NCI-H69 (cell line): ENCODE results near the gene SAPCD1.

Experiments
- DNase-seq: peaks from one replicate; lab custom pipeline; 2025; lab: John Stamatoyannopoulos, UW

Gene SAPCD1

GRCh38 chr6:31762356-31762755, at the start of gene SAPCD1:
TSS of gene SAPCD1 (plus strand) at chr6:31762656. CDS start at chr6:31763055, 399 bp downstream.
- no peak for DNase-seq

DNA sequence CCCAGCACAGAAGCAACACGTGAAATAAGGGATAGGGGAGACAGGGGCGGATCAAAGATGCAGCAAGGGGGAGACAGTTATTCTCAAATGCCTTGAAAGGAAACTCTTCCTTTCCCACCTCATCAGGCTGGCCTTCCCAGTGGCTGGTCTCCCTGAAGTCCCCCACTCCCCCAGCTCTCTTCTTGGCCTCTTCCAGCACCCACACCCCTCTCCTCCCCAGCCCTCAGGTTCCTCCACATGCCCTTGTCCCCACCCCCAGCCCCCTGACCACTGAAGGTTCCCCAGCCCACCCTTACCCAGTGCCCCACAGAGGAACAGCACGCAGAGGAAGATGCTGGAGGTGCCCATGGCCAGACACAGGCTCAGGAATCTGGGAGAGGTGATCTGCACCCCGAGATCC, 49.0 kb upstream of the SAPCD1 start:
- peak; percentile 41 for DNase-seq

DNA sequence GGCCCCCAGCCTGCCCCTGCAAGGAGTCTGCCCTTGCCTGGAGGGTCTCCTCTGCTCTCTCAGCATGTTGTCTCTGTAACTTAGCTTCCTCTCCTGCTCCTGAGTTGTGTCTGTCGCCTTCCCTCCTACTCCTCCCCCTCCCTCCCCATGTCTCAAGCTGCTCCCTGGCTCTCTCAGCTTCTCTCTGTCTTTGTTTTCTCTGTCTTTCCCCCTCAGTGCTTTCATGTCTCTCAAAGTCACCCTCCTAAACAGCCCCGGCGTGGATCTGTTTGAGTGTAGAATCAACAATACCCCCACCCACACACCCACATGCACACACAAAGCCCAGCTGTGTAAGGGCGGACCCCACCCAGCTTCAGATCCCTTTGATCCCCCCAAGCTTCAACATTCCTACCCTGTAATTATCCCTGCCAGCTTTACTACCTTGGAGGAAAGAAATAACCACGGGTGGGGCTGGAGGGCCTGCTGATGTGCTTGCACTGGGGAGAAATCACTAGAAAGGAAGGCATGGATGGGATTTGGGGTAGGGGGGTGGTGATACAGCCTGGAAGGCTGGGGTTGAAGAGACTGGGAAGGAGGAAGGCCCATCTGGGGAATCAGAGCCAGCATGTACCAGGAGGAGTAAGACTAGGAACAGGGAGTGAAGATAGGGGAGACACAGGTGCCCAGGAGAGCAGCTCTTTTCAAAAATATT, 48.3 kb upstream of the SAPCD1 start:
- DNase-seq, result peak; percentile 99

DNA sequence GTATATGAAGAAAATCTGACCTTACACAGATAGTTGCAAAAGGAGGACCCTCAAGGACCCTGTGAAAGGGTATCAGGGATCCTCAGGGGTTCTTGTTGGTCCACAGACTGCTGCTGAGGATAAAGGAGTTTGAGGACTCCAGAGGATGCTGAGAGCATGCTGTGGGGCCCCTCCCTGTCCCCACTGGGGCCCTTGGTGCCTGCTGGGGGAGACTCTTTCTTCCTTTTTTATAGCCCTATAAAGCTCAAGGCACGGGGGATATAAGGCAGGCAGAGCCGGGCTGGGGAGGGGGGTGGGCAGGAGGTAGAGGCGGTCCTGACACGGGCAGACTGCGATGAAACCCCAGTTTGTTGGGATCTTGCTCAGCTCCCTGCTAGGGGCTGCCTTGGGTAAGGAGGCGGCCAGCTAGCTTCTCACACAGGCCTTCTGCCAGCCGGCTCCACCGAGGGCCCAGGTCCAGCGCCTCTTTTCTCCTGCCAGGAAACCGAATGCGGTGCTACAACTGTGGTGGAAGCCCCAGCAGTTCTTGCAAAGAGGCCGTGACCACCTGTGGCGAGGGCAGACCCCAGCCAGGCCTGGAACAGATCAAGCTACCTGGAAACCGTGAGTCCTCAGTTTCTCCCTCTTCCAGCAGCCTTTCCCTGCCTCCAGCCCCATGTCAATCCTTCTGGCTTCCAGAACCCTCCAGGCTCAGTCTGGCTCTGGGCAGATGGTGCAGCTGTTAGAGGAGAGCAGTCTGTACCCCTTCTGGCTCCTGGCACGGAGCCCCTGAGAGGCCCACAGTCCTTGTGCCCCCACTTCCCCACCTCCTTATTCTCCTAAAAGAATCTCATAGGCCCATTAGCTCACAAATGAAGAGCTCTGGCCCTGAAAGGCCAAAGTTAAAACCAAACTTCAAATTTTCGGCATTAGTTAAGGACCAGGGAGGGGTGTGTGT, 47.2 kb upstream of the SAPCD1 start, which contains the start of gene LY6G6D:
TSS of gene LY6G6D (plus strand) at position 327 of the 937 bp plus-strand sequence. CDS start at position 335, 8 bp downstream.
- peak; percentile 40 for DNase-seq

DNA sequence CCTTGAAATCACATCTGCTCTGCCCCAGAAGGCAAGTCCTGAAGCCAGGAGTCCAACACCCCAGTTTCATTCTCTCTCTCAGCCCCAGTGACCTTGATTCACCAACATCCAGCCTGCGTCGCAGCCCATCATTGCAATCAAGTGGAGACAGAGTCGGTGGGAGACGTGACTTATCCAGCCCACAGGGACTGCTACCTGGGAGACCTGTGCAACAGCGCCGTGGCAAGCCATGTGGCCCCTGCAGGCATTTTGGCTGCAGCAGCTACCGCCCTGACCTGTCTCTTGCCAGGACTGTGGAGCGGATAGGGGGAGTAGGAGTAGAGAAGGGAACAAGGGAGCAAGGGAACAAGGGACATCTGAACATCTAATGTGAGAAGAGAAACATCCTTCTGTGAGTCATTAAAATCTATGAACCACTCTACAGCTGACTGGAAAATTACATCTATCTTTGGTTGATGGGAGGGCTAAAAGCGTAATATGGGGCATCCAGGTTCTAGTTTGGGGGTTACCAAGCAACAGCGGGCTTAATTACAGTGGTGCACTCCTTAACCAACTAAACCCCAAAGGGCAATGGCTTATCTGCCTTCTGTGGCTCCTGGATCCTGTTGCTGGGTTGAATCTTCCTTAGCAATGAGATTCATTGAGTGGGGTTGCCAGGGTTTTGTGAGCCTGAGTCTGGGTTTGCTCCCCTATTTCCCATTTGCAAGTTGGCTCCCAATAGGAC, 44.8 kb upstream of the SAPCD1 start:
- peak; percentile 71 for DNase-seq

DNA sequence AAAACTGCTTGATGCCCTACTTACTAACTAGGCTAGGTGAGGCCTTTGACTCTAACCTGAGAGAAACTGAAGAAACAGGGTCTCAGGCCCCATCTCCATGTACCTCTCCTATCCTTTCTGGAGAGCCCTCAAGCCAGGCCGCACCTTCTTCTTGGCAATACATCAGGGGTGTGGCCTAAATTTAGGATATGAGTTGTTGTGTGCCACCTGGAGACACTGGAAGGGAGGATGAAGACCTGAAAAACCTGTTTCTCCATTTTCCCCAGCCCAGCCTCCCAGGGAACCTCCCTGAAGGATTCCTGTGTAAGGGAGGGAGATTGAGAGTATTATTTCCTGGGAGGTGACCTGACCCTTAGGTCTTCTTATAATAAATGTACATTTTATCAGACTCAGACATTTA, 44.2 kb upstream of the SAPCD1 start:
- DNase-seq, result no peak

GRCh38 chr6:31719001-31719400, 43.5 kb upstream of the SAPCD1 start:
- DNase-seq, result no peak

DNA sequence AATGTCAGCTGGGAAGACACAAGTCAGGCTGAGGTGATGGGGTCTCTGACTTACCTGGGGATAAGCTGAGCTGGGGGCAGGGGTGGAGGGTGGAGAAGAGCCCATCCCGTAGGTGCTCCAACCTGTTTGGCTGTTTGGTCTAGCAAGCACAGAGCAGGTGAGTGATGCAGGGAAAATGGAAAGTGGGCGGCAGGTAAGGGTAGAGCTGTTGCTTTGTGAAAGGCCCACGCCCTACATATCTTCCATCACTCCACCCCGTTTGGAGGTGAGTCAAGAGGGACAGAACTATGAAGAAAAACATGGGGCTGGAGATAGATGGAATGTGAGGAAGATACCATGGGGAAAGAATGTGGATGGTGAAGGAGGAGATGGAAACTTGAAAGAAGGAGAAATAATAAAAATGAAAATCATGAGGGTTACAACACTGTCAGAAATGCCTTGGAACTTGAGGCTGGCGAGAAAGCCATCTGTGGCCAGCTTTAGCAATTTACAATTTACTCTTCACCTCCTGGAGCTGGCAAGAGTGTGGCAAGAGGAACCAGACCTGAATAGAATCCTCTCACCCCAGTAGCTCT, 42.2 kb upstream of the SAPCD1 start:
- DNase-seq, result no peak

DNA sequence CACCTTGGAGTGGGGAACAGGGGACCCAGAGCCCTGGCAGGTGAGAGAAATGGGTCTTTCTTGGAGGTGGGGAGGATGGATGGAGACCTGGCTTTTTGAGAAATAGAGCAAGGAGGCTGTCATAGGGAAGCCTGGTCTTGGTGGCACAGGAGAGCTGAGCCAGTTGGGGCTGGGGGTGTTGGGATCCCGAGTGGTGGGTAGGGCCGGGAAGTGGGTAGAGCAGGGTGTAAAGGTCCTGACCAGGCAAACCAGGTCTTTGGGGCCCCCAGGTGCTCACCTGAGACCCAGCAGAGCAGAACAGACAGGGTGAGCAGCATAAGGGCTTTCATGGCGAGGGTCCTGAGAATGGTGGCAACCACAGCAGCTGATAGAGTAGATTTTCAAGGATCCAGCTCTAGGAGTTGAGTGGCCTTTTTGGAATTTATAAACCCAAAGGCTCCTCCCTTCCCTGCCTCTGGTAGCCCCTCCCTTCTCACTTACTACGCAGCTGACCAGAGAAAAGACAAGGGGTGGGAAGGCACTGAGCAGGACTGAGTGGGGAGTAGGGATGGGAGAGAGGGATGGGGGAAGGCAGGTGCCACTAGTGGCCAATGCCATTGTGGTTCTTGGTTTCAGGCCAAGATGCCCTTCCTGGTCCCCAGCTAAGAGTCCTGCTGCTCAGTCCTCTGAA, 41.0 kb upstream of the SAPCD1 start, which contains the start of gene LY6G6C:
TSS of gene LY6G6C (minus strand) at position 396 of the 670 bp plus-strand sequence. CDS start at position 329, 67 bp downstream.
- DNase-seq, result no peak

GRCh38 chr6:31722173-31722572, 40.3 kb upstream of the SAPCD1 start:
- no peak for DNase-seq

DNA sequence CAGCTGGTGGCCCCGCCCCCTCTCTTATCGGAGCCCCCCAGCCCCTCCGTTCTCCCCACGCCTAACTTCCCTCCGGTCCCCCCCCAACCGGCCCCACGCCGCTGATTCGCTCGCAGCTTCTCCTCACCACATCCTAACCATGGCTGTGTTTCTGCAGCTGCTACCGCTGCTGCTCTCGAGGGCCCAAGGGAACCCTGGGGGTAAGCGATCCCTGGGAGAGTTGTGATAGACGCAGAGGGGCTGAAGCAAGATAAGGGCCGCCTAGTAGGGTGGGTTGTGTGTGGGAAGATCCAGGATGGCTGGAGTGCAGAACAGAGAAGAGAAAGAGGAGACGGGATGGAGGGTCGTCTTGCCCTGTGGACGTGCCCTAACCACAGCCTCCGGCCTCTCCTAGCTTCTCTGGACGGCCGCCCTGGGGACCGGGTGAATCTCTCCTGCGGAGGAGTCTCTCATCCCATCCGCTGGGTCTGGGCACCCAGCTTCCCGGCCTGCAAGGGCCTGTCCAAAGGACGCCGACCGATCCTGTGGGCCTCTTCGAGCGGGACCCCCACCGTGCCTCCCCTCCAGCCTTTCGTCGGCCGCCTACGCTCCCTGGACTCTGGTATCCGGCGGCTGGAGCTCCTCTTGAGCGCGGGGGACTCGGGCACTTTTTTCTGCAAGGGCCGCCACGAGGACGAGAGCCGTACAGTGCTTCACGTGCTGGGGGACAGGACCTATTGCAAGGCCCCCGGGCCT, 39.0 kb upstream of the SAPCD1 start, which contains the start of gene MPIG6B:
TSS of gene MPIG6B (plus strand) at position 129 of the 735 bp plus-strand sequence. CDS start at position 140, 11 bp downstream.
- no peak for DNase-seq

DNA sequence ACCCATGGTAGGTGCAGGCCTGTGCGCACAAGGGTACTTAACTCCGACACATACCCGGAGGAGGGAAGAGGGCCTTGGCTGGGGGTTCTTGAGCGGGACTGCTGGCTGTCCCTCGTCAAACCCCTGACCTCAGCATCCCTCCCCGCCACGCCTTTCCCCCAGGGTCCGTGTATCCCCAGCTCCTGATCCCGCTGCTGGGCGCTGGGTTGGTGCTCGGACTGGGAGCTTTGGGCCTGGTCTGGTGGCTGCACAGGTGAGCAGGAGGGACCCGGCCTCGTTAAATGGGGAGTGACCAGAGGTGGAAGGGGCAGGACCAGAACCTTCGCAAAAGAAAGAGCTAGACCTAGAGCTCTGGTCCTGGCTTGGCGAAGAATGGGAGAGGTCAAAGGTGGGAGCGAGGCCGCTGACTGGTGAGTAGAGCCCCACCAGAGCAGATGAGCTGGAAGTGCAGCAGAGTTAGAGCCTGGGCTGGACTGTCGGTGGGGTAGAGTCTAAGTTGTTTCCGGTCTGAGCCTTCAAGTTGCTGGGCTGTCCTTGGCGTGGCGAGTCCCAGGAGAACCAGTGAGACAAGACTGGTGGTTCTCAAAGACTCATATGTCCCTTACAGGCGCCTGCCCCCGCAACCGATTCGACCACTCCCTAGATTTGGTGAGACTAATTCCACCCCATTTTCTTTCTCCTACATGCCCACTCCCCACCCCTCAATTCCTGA, 38.3 kb upstream of the SAPCD1 start:
- DNase-seq, result no peak

- no peak for DNase-seq
Observed at GRCh38 chr6:31725502-31726350, 36.7 kb upstream of the SAPCD1 start.

- DNase-seq, result no peak
Observed at GRCh38 chr6:31727034-31727716, 35.3 kb upstream of the SAPCD1 start.

- DNase-seq, result no peak
Observed at GRCh38 chr6:31727717-31728671, 34.5 kb upstream of the SAPCD1 start.

GRCh38 chr6:31728767-31729514, 33.5 kb upstream of the SAPCD1 start, which contains the start of gene DDAH2:
TSS of gene DDAH2 (minus strand) at chr6:31729299. CDS start at chr6:31729161, 138 bp downstream.
- no peak for DNase-seq
